PC-9 (cell line): ENCODE results near the gene BAIAP2L2.

Experiments used
- EZH2 ChIP-seq: fragments of 200-600 bp; sonication (generic); IDR thresholded peaks from 2 replicates; pipeline ENCODE4 v1.8.0; 2017; ENCODE audit warnings: antibody characterized with exemption, low read depth
- TF ChIP-seq, protein P1 (sequence below): fragments of 200-600 bp; sonication (generic); conservative IDR thresholded peaks from 2 replicates; pipeline ENCODE4 v1.6.1; 2017; ENCODE audit warnings: mixed run types, antibody characterized with exemption, mild to moderate bottlenecking, moderate library complexity

DNA sequence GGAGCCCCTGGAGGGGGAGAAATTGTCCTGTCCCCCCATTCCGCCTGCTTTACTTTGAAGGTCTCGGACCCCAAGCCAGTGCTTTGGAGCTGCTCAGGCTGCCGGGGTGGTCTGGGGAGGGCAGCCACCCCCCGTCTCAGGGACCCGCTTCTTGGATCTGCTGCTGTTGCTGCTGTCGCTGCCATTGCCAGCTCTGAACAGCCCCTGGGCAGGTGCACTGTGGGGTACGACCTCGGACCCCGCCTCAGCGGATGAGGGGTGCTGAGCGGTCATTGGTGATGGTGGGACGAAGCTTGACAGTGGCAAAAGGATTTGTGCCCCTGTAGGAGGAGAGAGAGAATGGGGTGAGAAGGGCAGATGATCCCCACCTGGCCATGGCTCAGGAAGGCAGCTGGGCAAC is 25.4 kb downstream of the BAIAP2L2 start:
- TF ChIP-seq, protein P1, sequence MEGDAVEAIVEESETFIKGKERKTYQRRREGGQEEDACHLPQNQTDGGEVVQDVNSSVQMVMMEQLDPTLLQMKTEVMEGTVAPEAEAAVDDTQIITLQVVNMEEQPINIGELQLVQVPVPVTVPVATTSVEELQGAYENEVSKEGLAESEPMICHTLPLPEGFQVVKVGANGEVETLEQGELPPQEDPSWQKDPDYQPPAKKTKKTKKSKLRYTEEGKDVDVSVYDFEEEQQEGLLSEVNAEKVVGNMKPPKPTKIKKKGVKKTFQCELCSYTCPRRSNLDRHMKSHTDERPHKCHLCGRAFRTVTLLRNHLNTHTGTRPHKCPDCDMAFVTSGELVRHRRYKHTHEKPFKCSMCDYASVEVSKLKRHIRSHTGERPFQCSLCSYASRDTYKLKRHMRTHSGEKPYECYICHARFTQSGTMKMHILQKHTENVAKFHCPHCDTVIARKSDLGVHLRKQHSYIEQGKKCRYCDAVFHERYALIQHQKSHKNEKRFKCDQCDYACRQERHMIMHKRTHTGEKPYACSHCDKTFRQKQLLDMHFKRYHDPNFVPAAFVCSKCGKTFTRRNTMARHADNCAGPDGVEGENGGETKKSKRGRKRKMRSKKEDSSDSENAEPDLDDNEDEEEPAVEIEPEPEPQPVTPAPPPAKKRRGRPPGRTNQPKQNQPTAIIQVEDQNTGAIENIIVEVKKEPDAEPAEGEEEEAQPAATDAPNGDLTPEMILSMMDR = no peak
- no peak for TF ChIP-seq EZH2
